AG09309 (cell line): ENCODE results near the gene PLA2G1B.

Experiments used
- DNase-seq: peaks from one replicate; pipeline ENCODE4 v3.0.0-alpha.2; 2010; ENCODE audit warnings: low read depth
- H3K4me3 ChIP-seq: 2 replicates; pipeline ENCODE4 v1.5.1; 2011; ENCODE audit warnings: mild to moderate bottlenecking, low read depth, low read length, moderate library complexity; ENCODE audit not compliant: control insufficient read depth
- CTCF ChIP-seq: IDR thresholded peaks from 2 replicates; pipeline ENCODE4 v1.5.1; 2011; ENCODE audit warnings: mild to moderate bottlenecking, low read depth, low read length, inconsistent platforms; ENCODE audit not compliant: insufficient read depth, control insufficient read depth; ENCODE audit errors: missing control alignments

The PLA2G1B gene

GRCh38 chr12:120366341-120366705, 38.7 kb upstream of the PLA2G1B start:
- DNase-seq, result no peak
- H3K4me3 ChIP-seq, result no peak overlapping the region
- no peak for TF ChIP-seq CTCF

GRCh38 chr12:120365675-120366340, 38.2 kb upstream of the PLA2G1B start:
- H3K4me3 ChIP-seq, result no peak overlapping the region
- DNase-seq, result no peak
- no peak for TF ChIP-seq CTCF

- no peak for DNase-seq
- H3K4me3 ChIP-seq, result no peak overlapping the region
- TF ChIP-seq CTCF, result no peak
Observed at GRCh38 chr12:120364487-120364886, 36.9 kb upstream of the PLA2G1B start.

- TF ChIP-seq CTCF, result no peak
- H3K4me3 ChIP-seq, result no peak overlapping the region
- no peak for DNase-seq
Observed at GRCh38 chr12:120363274-120363855, 35.8 kb upstream of the PLA2G1B start.

- H3K4me3 ChIP-seq, result no peak overlapping the region
- no peak for TF ChIP-seq CTCF
- DNase-seq, result no peak
Observed at GRCh38 chr12:120362516-120363273, 35.1 kb upstream of the PLA2G1B start.

GRCh38 chr12:120361506-120362208, 34.1 kb upstream of the PLA2G1B start:
- DNase-seq, result no peak
- H3K4me3 ChIP-seq, result no peak overlapping the region; the same call in 1 of the 2 replicates
- no peak for TF ChIP-seq CTCF
